Panc1 (cell line): ENCODE results near the gene HK1. TPM values are rescaled to one million over a fixed set of nuclear protein-coding genes. Genes with fewer than 3 reads are reported as not detected.

Source experiments
- ATAC-seq: fragments of 200-7000 bp; cut with Tn5 transposase; 2 replicates; pipeline ENCODE4 v1.9.1; 2020; ENCODE audit warnings: mild to moderate bottlenecking, moderate library complexity
- BruUV-seq: library from RNA; stranded (reverse); fragments of 400-500 nt; replicated peaks from 2 replicates; lab custom pipeline; 2021; lab: Mats Ljungman, UMichigan
- CTCF ChIA-PET: fragments of 300-600 bp; sonication (Branson Sonifier 250); formaldehyde crosslinking; loops from one replicate; lab custom pipeline; 2022; ENCODE audit warnings: antibody characterized with exemption; lab: Charles Lee
- POLR2A ChIA-PET: fragments of 300-600 bp; sonication (Branson Sonifier 250); formaldehyde crosslinking; loops from one replicate; lab custom pipeline; 2022; ENCODE audit warnings: antibody characterized with exemption; lab: Charles Lee
- DNase-seq: peaks from one replicate; pipeline ENCODE4 v3.0.0-alpha.2; 2010; ENCODE audit warnings: low read depth, low spot score
- H3K27ac ChIP-seq: 2 replicates; pipeline ENCODE4 v1.5.1; 2011; ENCODE audit warnings: mild to moderate bottlenecking, low read length, inconsistent platforms
- H3K27me3 ChIP-seq: fragments of 200-500 bp; sonication (Bioruptor generic); 2 replicates; pipeline ENCODE4 v1.6.0; 2014; ENCODE audit warnings: low read length, inconsistent platforms; ENCODE audit not compliant: control insufficient read depth, insufficient read depth
- H3K36me3 ChIP-seq: fragments of 200-500 bp; sonication (Bioruptor generic); 2 replicates; pipeline ENCODE4 v1.5.1; 2014; ENCODE audit warnings: inconsistent platforms, mild to moderate bottlenecking, low read length, moderate library complexity; ENCODE audit not compliant: control insufficient read depth, insufficient read depth
- H3K4me1 ChIP-seq: 2 replicates; pipeline ENCODE4 v1.5.1; 2011; ENCODE audit warnings: inconsistent platforms, mild to moderate bottlenecking, low read length, moderate library complexity; ENCODE audit not compliant: control insufficient read depth, insufficient read depth
- H3K4me3 ChIP-seq, 2 experiments: 2 replicates each; pipeline ENCODE4 v1.5.1; 2011 to 2012; ENCODE audit warnings: low read depth in 2 of 2, low read length in 2 of 2, mild to moderate bottlenecking in 2 of 2, inconsistent platforms in 1 of 2, moderate library complexity in 1 of 2
- H3K9me3 ChIP-seq: fragments of 200-500 bp; sonication (Bioruptor generic); 2 replicates; pipeline ENCODE4 v1.5.1; 2014; ENCODE audit warnings: low read depth, mild to moderate bottlenecking, inconsistent platforms, low read length, moderate library complexity; ENCODE audit not compliant: control insufficient read depth, insufficient read depth
- POLR2AphosphoS5 ChIP-seq: IDR thresholded peaks from 2 replicates; pipeline ENCODE4 v1.6.1; 2012; ENCODE audit warnings: mild to moderate bottlenecking, low read depth, low read length, moderate library complexity
- SIN3A ChIP-seq: IDR thresholded peaks from 2 replicates; pipeline ENCODE4 v1.6.1; 2012; ENCODE audit warnings: low read depth, mild to moderate bottlenecking, low read length, moderate library complexity, borderline replicate concordance; ENCODE audit not compliant: insufficient read depth
- TCF7L2 ChIP-seq: IDR thresholded peaks from 2 replicates; pipeline ENCODE4 v1.6.1; 2011; ENCODE audit warnings: mild to moderate bottlenecking, low read depth, low read length, inconsistent platforms
- in situ Hi-C: cut with HindIII; loops from 2 replicates; pipeline ENCODE4 v1.10.0; 2016; ENCODE audit warnings: low sequenced_read_pairs, low pct_unique_long_range_greater_than_20kb
- intact Hi-C: fragments of 100-400 bp; cut with micrococcal nuclease; formaldehyde crosslinking; loops from one replicate; pipeline ENCODE4 v1.10.0; 2022; ENCODE audit not compliant: unreplicated experiment
- total RNA-seq: library from RNA; stranded (reverse); gene quantifications from one replicate; pipeline ENCODE4 v1.2.1, GENCODE V29; 2021; ENCODE audit not compliant: unreplicated experiment
- TF ChIP-seq, protein P1 (sequence below), 2 experiments: IDR thresholded peaks; 2 replicates each; pipeline ENCODE4 v1.6.1; 2011 to 2012; ENCODE audit warnings: low read depth in 2 of 2, control low read depth in 1 of 2, low read length in 1 of 2, mild to moderate bottlenecking in 1 of 2, moderate library complexity in 1 of 2; ENCODE audit not compliant: insufficient read depth in 1 of 2
- TF ChIP-seq, protein P2 (sequence below): fragments of 450-650 bp; IDR thresholded peaks from 2 replicates; pipeline ENCODE4 v1.5.1; 2017; ENCODE audit warnings: mild to moderate bottlenecking

The HK1 gene
- total RNA-seq, 1 experiment from 2014 or later = 74.4 TPM

DNA sequence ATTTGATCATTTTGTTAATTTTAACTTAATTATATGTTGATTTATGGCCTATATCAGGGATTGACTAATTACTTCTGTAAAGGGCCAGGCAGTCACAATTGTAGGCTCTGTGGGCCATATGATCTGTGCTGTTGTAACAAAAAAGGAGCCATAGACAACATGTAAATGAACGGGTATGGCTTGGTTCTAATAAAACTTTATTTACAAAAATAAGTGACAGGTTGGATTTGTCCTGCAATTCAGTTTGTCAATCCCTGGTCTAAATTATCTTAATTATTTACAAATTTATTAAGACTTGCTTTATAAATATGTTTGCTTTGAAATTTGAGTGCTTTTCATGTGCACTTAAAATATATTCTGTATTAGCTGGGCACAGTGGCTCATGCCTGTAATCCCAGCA is 2.9 kb upstream of the HK1 start:
- DNase-seq (no peak), ATAC-seq (no peak)
- POLR2A ChIA-PET = interaction anchor here (0.7 kb wide), 1 partner anchor 1365 kb away, joined by 5 read pairs; no protein-coding TSS in a partner anchor
- H3K9me3 ChIP-seq = no peaks in the 10 kb centered on the region
- H3K27me3 ChIP-seq = no peaks in the 10 kb centered on the region
- no TSS peak for BruUV-seq
- H3K27ac ChIP-seq = no peak overlapping the region
- H3K4me3 ChIP-seq = no peak overlapping the region
- H3K4me1 ChIP-seq = no peaks in the 10 kb centered on the region
- in situ Hi-C loops (no loop called here), intact Hi-C loops (no loop called here)
- H3K36me3 ChIP-seq = no peaks in the 10 kb centered on the region
- CTCF ChIA-PET = no interaction called here
- TF ChIP-seq SIN3A (no peak), TCF7L2 (no peak), POLR2AphosphoS5 (no peak)
- TF ChIP-seq, protein P1, sequence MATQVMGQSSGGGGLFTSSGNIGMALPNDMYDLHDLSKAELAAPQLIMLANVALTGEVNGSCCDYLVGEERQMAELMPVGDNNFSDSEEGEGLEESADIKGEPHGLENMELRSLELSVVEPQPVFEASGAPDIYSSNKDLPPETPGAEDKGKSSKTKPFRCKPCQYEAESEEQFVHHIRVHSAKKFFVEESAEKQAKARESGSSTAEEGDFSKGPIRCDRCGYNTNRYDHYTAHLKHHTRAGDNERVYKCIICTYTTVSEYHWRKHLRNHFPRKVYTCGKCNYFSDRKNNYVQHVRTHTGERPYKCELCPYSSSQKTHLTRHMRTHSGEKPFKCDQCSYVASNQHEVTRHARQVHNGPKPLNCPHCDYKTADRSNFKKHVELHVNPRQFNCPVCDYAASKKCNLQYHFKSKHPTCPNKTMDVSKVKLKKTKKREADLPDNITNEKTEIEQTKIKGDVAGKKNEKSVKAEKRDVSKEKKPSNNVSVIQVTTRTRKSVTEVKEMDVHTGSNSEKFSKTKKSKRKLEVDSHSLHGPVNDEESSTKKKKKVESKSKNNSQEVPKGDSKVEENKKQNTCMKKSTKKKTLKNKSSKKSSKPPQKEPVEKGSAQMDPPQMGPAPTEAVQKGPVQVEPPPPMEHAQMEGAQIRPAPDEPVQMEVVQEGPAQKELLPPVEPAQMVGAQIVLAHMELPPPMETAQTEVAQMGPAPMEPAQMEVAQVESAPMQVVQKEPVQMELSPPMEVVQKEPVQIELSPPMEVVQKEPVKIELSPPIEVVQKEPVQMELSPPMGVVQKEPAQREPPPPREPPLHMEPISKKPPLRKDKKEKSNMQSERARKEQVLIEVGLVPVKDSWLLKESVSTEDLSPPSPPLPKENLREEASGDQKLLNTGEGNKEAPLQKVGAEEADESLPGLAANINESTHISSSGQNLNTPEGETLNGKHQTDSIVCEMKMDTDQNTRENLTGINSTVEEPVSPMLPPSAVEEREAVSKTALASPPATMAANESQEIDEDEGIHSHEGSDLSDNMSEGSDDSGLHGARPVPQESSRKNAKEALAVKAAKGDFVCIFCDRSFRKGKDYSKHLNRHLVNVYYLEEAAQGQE (IDR thresholded peaks at IDR 0.05; ENCODE audit: insufficient read depth in 1 of 2, low read depth in 2 of 2, low read length in 1 of 2) = no peak
- TF ChIP-seq, protein P2, sequence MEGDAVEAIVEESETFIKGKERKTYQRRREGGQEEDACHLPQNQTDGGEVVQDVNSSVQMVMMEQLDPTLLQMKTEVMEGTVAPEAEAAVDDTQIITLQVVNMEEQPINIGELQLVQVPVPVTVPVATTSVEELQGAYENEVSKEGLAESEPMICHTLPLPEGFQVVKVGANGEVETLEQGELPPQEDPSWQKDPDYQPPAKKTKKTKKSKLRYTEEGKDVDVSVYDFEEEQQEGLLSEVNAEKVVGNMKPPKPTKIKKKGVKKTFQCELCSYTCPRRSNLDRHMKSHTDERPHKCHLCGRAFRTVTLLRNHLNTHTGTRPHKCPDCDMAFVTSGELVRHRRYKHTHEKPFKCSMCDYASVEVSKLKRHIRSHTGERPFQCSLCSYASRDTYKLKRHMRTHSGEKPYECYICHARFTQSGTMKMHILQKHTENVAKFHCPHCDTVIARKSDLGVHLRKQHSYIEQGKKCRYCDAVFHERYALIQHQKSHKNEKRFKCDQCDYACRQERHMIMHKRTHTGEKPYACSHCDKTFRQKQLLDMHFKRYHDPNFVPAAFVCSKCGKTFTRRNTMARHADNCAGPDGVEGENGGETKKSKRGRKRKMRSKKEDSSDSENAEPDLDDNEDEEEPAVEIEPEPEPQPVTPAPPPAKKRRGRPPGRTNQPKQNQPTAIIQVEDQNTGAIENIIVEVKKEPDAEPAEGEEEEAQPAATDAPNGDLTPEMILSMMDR = no peak

DNA sequence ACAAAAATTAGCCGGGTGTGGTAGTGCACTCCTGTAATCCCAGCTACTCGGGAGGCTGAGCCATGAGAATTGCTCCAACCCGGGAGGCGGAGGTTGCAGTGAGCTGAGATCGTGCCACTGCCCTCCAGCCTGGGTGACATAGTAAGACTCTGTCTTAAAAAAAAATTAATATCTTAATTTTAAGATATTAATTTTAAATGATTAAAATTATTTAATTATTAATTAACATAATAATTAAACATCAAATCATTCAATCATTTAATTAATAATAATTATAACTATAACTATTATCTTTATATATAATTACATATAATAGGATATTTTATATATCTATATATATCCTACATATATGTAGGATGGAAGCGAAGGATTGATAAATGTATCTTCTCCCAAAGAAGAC is 1.8 kb upstream of the HK1 start:
- H3K4me3 ChIP-seq = no peak overlapping the region
- in situ Hi-C loops (no loop called here), intact Hi-C loops (no loop called here)
- no peak for ATAC-seq
- no peak for DNase-seq
- no peak overlapping the region for H3K27ac ChIP-seq
- TF ChIP-seq TCF7L2 (no peak), POLR2AphosphoS5 (no peak), SIN3A (no peak)
- TF ChIP-seq, protein P1 (IDR thresholded peaks at IDR 0.05; ENCODE audit: insufficient read depth in 1 of 2, low read depth in 2 of 2, low read length in 1 of 2) = no peak
- TF ChIP-seq, protein P2 = no peak
- no peaks in the 10 kb centered on the region for H3K4me1 ChIP-seq
- H3K27me3 ChIP-seq = no peaks in the 10 kb centered on the region
- H3K9me3 ChIP-seq = no peaks in the 10 kb centered on the region
- ChIA-PET CTCF (no interaction called here), POLR2A (no interaction called here)
- H3K36me3 ChIP-seq = no peaks in the 10 kb centered on the region
- BruUV-seq = no TSS peak
